HepG2 (cell line): Measurements from ENCODE around the gene B4GALT2. TPM values are rescaled to one million over a fixed set of nuclear protein-coding genes. Genes with fewer than 3 reads are reported as not detected.

ENCODE experiments used
- ATAC-seq: fragments of 200-7000 bp; cut with Tn5 transposase; 3 replicates; pipeline ENCODE4 v1.9.1; 2020; ENCODE audit warnings: mild to moderate bottlenecking, moderate library complexity
- BruUV-seq: library from RNA; stranded (reverse); fragments of 400-500 nt; replicated peaks from 2 replicates; lab custom pipeline; 2021; lab: Mats Ljungman, UMichigan
- CTCF ChIA-PET: fragments of 300-600 bp; formaldehyde crosslinking; extraction: SDS; loops from one replicate; lab custom pipeline; 2021; ENCODE audit warnings: low total read pairs, inconsistent platforms, low intra/inter-chr PET ratio; lab: Yijun Ruan, JAX
- POLR2A ChIA-PET: fragments of 350-600 bp; sonication (Branson Sonifier 250); formaldehyde crosslinking; loops from one replicate; lab custom pipeline; 2020; ENCODE audit warnings: antibody characterized with exemption, inconsistent platforms; lab: Yijun Ruan, JAX
- DNase-seq: peaks from one replicate; pipeline ENCODE4 v3.0.0-alpha.2; 2015; ENCODE audit warnings: low spot score
- FAIRE-seq: peaks from 3 replicates; lab custom pipeline; 2011; peaks lifted over from hg19 to GRCh38; lab: Jason Lieb, UNC
- H2AFZ ChIP-seq: one replicate; pipeline ENCODE4 v1.6.1; 2011; ENCODE audit warnings: low read length, inconsistent platforms
- H3K27ac ChIP-seq: fragments of 300-600 bp; 3 replicates; pipeline ENCODE4 v1.8.0; 2011; ENCODE audit warnings: mixed run types, mild to moderate bottlenecking, mixed read lengths, low read length, inconsistent platforms; ENCODE audit not compliant: insufficient read depth; ENCODE audit errors: extremely low read length
- H3K27me3 ChIP-seq, 2 experiments: fragments of 200-600 bp in 1 of 2; 2 replicates in 1 of 2; 3 replicates in 1 of 2; pipeline versions ENCODE4 v1.6.0 to v1.8.0; 2011; ENCODE audit warnings: low read length in 2 of 2, mild to moderate bottlenecking in 2 of 2, moderate library complexity in 2 of 2, inconsistent platforms in 1 of 2; ENCODE audit not compliant: insufficient read depth in 2 of 2, control insufficient read depth in 1 of 2
- H3K36me3 ChIP-seq, 2 experiments: fragments of 200-600 bp in 1 of 2; replicated peaks in 1 of 2; 2 replicates in 1 of 2; 3 replicates in 1 of 2; pipeline versions ENCODE4 v1.5.1 to v1.8.0; 2011; ENCODE audit warnings: low read length in 2 of 2, inconsistent platforms in 1 of 2; ENCODE audit not compliant: insufficient read depth in 2 of 2, control insufficient read depth in 1 of 2
- H3K4me1 ChIP-seq: 2 replicates; pipeline ENCODE4 v1.5.1; 2012; ENCODE audit warnings: low read length, inconsistent platforms; ENCODE audit not compliant: insufficient read depth
- H3K4me2 ChIP-seq: 2 replicates; pipeline ENCODE4 v1.6.0; 2011; ENCODE audit warnings: low read depth, low read length, inconsistent platforms
- H3K4me3 ChIP-seq, 3 experiments: fragments of 200-600 bp in 1 of 3; sonication (generic), shearing (Covaris generic) in 1 of 3; replicated peaks in 1 of 3; 2 replicates each; pipeline ENCODE4 v1.5.1; 2011 to 2016; ENCODE audit warnings: low read length in 3 of 3, inconsistent platforms in 2 of 3, low read depth in 2 of 3, mild to moderate bottlenecking in 2 of 3, control low read depth in 1 of 3, mixed read lengths in 1 of 3; ENCODE audit not compliant: insufficient read depth in 1 of 3
- H3K79me2 ChIP-seq: one replicate; pipeline ENCODE4 v1.6.1; 2011; ENCODE audit warnings: low read length, inconsistent platforms; ENCODE audit not compliant: insufficient read depth
- H3K9ac ChIP-seq: 2 replicates; pipeline ENCODE4 v1.6.0; 2011; ENCODE audit warnings: mild to moderate bottlenecking, low read depth, low read length, inconsistent platforms; ENCODE audit not compliant: insufficient read depth
- H3K9me3 ChIP-seq: 2 replicates; pipeline ENCODE4 v1.5.1; 2012; ENCODE audit warnings: mild to moderate bottlenecking, low read length
- H4K20me1 ChIP-seq: 2 replicates; pipeline ENCODE4 v1.6.0; 2011; ENCODE audit warnings: inconsistent platforms, mild to moderate bottlenecking, low read length, moderate library complexity; ENCODE audit not compliant: insufficient read depth
- HNRNPK ChIP-seq: fragments of 200-400 bp; formaldehyde crosslinking; IDR thresholded peaks from 2 replicates; pipeline ENCODE4 v1.6.1; 2018; ENCODE audit warnings: low read length, low read depth, moderate library complexity, mild to moderate bottlenecking; ENCODE audit not compliant: poor library complexity, severe bottlenecking
- PCBP1 ChIP-seq: fragments of 200-400 bp; formaldehyde crosslinking; IDR thresholded peaks from 2 replicates; pipeline ENCODE4 v1.6.1; 2017; ENCODE audit warnings: mild to moderate bottlenecking, low read depth, low read length, borderline replicate concordance
- SMAD1 ChIP-seq: sonication (generic); formaldehyde crosslinking; IDR thresholded peaks from 2 replicates; pipeline ENCODE4 v1.4.0; 2020; ENCODE audit warnings: missing genetic modification reagents, low read depth, mild to moderate bottlenecking, borderline replicate concordance
- ZNF501 ChIP-seq: sonication (generic); formaldehyde crosslinking; IDR thresholded peaks from 2 replicates; pipeline ENCODE4 v1.5.1; 2020; ENCODE audit warnings: mild to moderate bottlenecking, moderate library complexity, missing genetic modification reagents
- ZNF564 ChIP-seq: sonication (generic); formaldehyde crosslinking; IDR thresholded peaks from 2 replicates; pipeline ENCODE4 v1.8.1; 2023; ENCODE audit warnings: mild to moderate bottlenecking, missing genetic modification reagents
- ZNF577 ChIP-seq: sonication (generic); formaldehyde crosslinking; IDR thresholded peaks from 2 replicates; pipeline ENCODE4 v1.4.0; 2020; ENCODE audit warnings: mild to moderate bottlenecking, low read depth, missing genetic modification reagents, borderline replicate concordance
- WGBS: methylation state at CpG from one replicate; pipeline ENCODE4 v1.1.6; 2017; ENCODE audit warnings: low lambda C conversion rate; 5-methylcytosine and 5-hydroxymethylcytosine counted together
- in situ Hi-C: cut with HindIII; loops from 2 replicates; pipeline ENCODE4 v1.10.0; 2017; ENCODE audit warnings: low pct_unique_long_range_greater_than_20kb; ENCODE audit not compliant: extremely low pct_ligation_motif_present
- intact Hi-C: fragments of 100-400 bp; cut with micrococcal nuclease; formaldehyde crosslinking; loops from one replicate; pipeline ENCODE4 v1.10.0; 2022; ENCODE audit not compliant: unreplicated experiment
- polyA plus RNA-seq, 8 experiments: library from polyadenylated mRNA; depleted of rRNA in 3 of 8; stranded (reverse) in 7 of 8; unstranded in 1 of 8; fragments of >200 nt; fragmentation: Illumina TruSeq in 4 of 8; extraction: Trizol in 4 of 8; gene quantifications; 2 replicates each; pipeline versions ENCODE4 v1.2.1 to v1.2.3, GENCODE V29; 2011 to 2016; ENCODE audit warnings: low read depth in 4 of 8, missing spikeins in 1 of 8, mixed read lengths in 1 of 8; ENCODE audit not compliant: insufficient read depth in 1 of 8
- total RNA-seq, 5 experiments: library from RNA; depleted of rRNA; stranded (reverse); fragments of >200 nt; fragmentation: Illumina TruSeq; extraction: Trizol; gene quantifications; 2 replicates each; pipeline ENCODE4 v1.2.3, GENCODE V29; 2016; ENCODE audit warnings: low read depth in 1 of 5
- TF ChIP-seq, protein P1 (sequence below): sonication (generic); formaldehyde crosslinking; IDR thresholded peaks from 2 replicates; pipeline ENCODE4 v1.5.0; 2020; ENCODE audit warnings: mild to moderate bottlenecking, missing genetic modification reagents, moderate library complexity
- TF ChIP-seq, protein P2 (sequence below): fragments of 450-650 bp; IDR thresholded peaks from 2 replicates; pipeline ENCODE4 v1.6.1; 2017

B4GALT2 gene
- total and polyA plus RNA-seq, 2 of the 13 experiments (the other 11 are each of a cell fraction or from before 2014, with no cell fraction given) = 41.9 to 78.0 TPM

DNA sequence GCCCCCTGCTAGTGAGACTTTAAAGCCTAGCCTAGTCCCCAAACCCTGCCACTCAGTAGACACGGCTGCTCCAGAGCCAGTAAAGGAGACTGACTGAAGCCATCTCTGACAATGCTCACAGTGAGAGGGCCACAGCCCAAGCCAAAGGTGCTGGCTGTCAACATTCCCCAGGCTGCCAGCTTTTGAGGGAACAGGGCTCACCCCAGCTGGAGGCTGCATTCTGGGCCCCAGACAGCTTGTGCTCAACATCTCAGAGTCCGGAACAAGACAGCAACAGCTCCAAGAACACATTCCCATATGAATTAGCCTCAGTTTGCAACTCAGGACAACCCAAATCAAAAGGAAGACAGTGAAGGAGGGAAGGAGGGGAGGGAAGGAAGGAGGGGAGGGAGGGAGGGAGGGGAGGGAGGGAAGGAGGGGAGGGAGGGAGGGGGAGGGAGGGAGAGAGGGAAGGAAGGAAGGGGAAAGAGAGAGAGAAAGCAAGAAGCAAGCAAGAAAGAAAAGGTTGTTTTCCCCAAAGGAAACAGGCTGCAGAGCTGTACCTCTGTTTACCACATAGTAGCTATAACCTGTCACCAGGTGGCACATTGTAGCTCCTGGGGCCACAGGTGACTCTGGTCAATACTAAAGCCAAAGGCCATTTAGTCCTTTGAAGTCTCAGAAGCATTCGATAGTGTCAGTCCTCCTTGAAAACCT, 40.0 kb upstream of the B4GALT2 start:
- ChIA-PET CTCF (no interaction called here), POLR2A (interaction anchor here (0.9 kb wide), 1 partner anchor 9 kb away, joined by 3 read pairs; no protein-coding TSS in a partner anchor)
- no peak for FAIRE-seq
- in situ Hi-C loops (no loop called here), intact Hi-C loops (loop anchor here (10.0 kb wide), 1 partner anchor 96 kb away; the partner anchor contains the start of gene SLC6A9)
- H3K4me3 ChIP-seq = no peak overlapping the region
- DNase-seq = no peak
- 75% methylated on average over 3 of the region's 3 CpGs for WGBS
- H3K27me3 ChIP-seq = no peaks in the 10 kb centered on the region
- H3K9ac ChIP-seq = no peak overlapping the region
- no peak overlapping the region for H3K27ac ChIP-seq
- H3K9me3 ChIP-seq = no peaks in the 10 kb centered on the region
- TF ChIP-seq ZNF564 (no peak), PCBP1 (0 out of 2 replicates have a peak, but pooled peaks have one; percentile 61), SMAD1 (no peak), ZNF501 (no peak), HNRNPK (peak; percentile 88), ZNF577 (CRISPR knock-in tag) (no peak)
- TF ChIP-seq, protein P1, sequence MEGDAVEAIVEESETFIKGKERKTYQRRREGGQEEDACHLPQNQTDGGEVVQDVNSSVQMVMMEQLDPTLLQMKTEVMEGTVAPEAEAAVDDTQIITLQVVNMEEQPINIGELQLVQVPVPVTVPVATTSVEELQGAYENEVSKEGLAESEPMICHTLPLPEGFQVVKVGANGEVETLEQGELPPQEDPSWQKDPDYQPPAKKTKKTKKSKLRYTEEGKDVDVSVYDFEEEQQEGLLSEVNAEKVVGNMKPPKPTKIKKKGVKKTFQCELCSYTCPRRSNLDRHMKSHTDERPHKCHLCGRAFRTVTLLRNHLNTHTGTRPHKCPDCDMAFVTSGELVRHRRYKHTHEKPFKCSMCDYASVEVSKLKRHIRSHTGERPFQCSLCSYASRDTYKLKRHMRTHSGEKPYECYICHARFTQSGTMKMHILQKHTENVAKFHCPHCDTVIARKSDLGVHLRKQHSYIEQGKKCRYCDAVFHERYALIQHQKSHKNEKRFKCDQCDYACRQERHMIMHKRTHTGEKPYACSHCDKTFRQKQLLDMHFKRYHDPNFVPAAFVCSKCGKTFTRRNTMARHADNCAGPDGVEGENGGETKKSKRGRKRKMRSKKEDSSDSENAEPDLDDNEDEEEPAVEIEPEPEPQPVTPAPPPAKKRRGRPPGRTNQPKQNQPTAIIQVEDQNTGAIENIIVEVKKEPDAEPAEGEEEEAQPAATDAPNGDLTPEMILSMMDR (CRISPR knock-in tag) = 0 out of 2 replicates have a peak, but pooled peaks have one; percentile 8
- TF ChIP-seq, protein P2, sequence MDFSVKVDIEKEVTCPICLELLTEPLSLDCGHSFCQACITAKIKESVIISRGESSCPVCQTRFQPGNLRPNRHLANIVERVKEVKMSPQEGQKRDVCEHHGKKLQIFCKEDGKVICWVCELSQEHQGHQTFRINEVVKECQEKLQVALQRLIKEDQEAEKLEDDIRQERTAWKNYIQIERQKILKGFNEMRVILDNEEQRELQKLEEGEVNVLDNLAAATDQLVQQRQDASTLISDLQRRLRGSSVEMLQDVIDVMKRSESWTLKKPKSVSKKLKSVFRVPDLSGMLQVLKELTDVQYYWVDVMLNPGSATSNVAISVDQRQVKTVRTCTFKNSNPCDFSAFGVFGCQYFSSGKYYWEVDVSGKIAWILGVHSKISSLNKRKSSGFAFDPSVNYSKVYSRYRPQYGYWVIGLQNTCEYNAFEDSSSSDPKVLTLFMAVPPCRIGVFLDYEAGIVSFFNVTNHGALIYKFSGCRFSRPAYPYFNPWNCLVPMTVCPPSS = no peak
- BruUV-seq = no TSS peak
- H3K79me2 ChIP-seq = no peaks in the 10 kb centered on the region
- H3K4me1 ChIP-seq = peaks cover 29% of the 10 kb centered on the region
- no peak overlapping the region for H3K4me2 ChIP-seq
- no peaks in the 10 kb centered on the region for H3K36me3 ChIP-seq
- no peak overlapping the region for H2AFZ ChIP-seq
- no peak for ATAC-seq
- H4K20me1 ChIP-seq = no peaks in the 10 kb centered on the region
